Esophagus squamous epithelium (tissue), 5 donors: ENCODE results near the gene SSH2. TPM values are rescaled to one million over a fixed set of nuclear protein-coding genes. Genes with fewer than 3 reads are reported as not detected.

Experiments
- DNase-seq: peaks from one replicate; lab custom pipeline; 2025; lab: John Stamatoyannopoulos, UW
- H3K27ac ChIP-seq, 4 donors: fragments of 200-600 bp; sonication (generic); one replicate each; pipeline ENCODE4 v1.5.1; 2016 to 2019; ENCODE audit warnings: mild to moderate bottlenecking in 1 of 4
- H3K27me3 ChIP-seq, 4 donors: fragments of 200-600 bp; sonication (generic); 1 replicate in 3 of 4; 2 replicates in 1 of 4; pipeline versions ENCODE4 v1.5.1 to v1.6.0; 2017 to 2021; ENCODE audit warnings: antibody characterized with exemption in 1 of 4
- H3K36me3 ChIP-seq, 3 donors: fragments of 200-600 bp; sonication (generic); one replicate each; pipeline ENCODE4 v1.5.1; 2016 to 2019
- H3K4me1 ChIP-seq, 3 donors: fragments of 200-600 bp; sonication (generic); one replicate each; pipeline ENCODE4 v1.5.1; 2017 to 2019
- H3K4me3 ChIP-seq, 4 donors: fragments of 200-600 bp; sonication (generic); 1 replicate in 3 of 4; 2 replicates in 1 of 4; pipeline ENCODE4 v1.5.1; 2016 to 2019; ENCODE audit warnings: mild to moderate bottlenecking in 2 of 4, moderate library complexity in 1 of 4
- H3K9me3 ChIP-seq, 3 donors: fragments of 200-600 bp; sonication (generic); one replicate each; pipeline ENCODE4 v1.5.1; 2016 to 2019
- CTCF ChIP-seq, 6 experiments: fragments of 450-650 bp in 4 of 6; fragments of 200-600 bp in 2 of 6; sonication (generic) in 2 of 6; IDR thresholded peaks; one replicate each; pipeline ENCODE4 v1.5.1; 2016 to 2019; ENCODE audit warnings: antibody characterized with exemption in 6 of 6, mild to moderate bottlenecking in 4 of 6, moderate library complexity in 4 of 6
- POLR2A ChIP-seq, 4 donors: fragments of 450-650 bp; IDR thresholded peaks; one replicate each; pipeline ENCODE4 v1.6.1; 2017; ENCODE audit warnings: antibody characterized with exemption in 4 of 4, mild to moderate bottlenecking in 4 of 4, moderate library complexity in 3 of 4
- WGBS, 2 donors: methylation state at CpG; one replicate each; pipeline ENCODE4 v1.1.5; 2018; 5-methylcytosine and 5-hydroxymethylcytosine counted together
- intact Hi-C: fragments of 100-400 bp; cut with DNase I; formaldehyde crosslinking; loops from one replicate; pipeline ENCODE4 v1.15.0; 2022
- total RNA-seq, 4 donors: library from RNA; depleted of rRNA; stranded (reverse); fragments of >200 nt; gene quantifications; one replicate each; pipeline ENCODE4 v1.1.0, GENCODE V29; 2016
- donor health status: DM: yes; HTN: yes; CAD: no.

SSH2 gene
- total RNA-seq: 10 to 100 TPM in 3 of 4 donors, 1 to 10 TPM in 1; 9.4 to 29.4 (median 13.2) TPM

- Histone ChIP-seq H3K27ac (peak within 1 kb of the TSS; percentile 94 to 99 (median 96)), H3K27me3 (no peaks in the 10 kb centered on the region), H3K4me1 (peaks cover 4 to 42% (median 18%) of the 10 kb centered on the region in 3 donors), H3K9me3 (no peaks in the 10 kb centered on the region), H3K36me3 (peaks cover 0 to 3% (median 0%) of the 10 kb centered on the region in 3 donors), H3K4me3 (peak within 1 kb of the TSS; percentile 78 to 99 (median 93))
- DNase-seq: peak; percentile 47
- TF ChIP-seq POLR2A (IDR thresholded peaks at IDR 0.05): peak in 2 of 4 donors; percentile 16 to 73
- TF ChIP-seq CTCF (IDR thresholded peaks at IDR 0.05): peak in 2 of 6 experiments; percentile 9 to 42
- WGBS, 2 donors: 0% methylated on average over 4 to 27 of the region's 71 CpGs
- intact Hi-C loops: loop anchor here (5.0 kb wide), 1 partner anchor 122 kb away; no protein-coding TSS in a partner anchor
These were observed at the start of gene SSH2 for GRCh38 chr17:29929533-29930408. SSH2 (minus strand) TSS chr17:29930228; CDS start chr17:29930000, 228 bp downstream.

GRCh38 chr17:29977836-29978235 lies 47.8 kb upstream of the SSH2 start:
- intact Hi-C loops: no loop called here
- Histone ChIP-seq H3K27me3 (no peaks in the 10 kb centered on the region), H3K36me3 (no peaks in the 10 kb centered on the region), H3K27ac (no peak overlapping the region), H3K4me1 (no peaks in the 10 kb centered on the region), H3K9me3 (no peaks in the 10 kb centered on the region), H3K4me3 (no peak overlapping the region)
- 29% methylated on average over 1 of the region's 1 CpG for WGBS, 2 donors
- no peak for TF ChIP-seq POLR2A (IDR thresholded peaks at IDR 0.05)
- TF ChIP-seq CTCF (IDR thresholded peaks at IDR 0.05): no peak
- no peak for DNase-seq

- 94 to 95% methylated on average over 3 of the region's 3 CpGs for WGBS, 2 donors
- intact Hi-C loops: no loop called here
These were observed 43.0 kb upstream of the SSH2 start for GRCh38 chr17:29973005-29973404.

GRCh38 chr17:29972277-29972676 lies 42.2 kb upstream of the SSH2 start:
- intact Hi-C loops: no loop called here
- TF ChIP-seq CTCF (IDR thresholded peaks at IDR 0.05): no peak
- TF ChIP-seq POLR2A (IDR thresholded peaks at IDR 0.05): no peak
- WGBS, 2 donors: 92% methylated on average over 9 to 10 of the region's 18 CpGs
- Histone ChIP-seq H3K9me3 (no peaks in the 10 kb centered on the region), H3K27ac (no peak overlapping the region), H3K27me3 (no peaks in the 10 kb centered on the region), H3K4me1 (no peaks in the 10 kb centered on the region), H3K36me3 (no peaks in the 10 kb centered on the region), H3K4me3 (no peak overlapping the region)
- no peak for DNase-seq

More at GRCh38 chr17:29973005-29973404, 43.0 kb upstream of the SSH2 start:
- Histone ChIP-seq H3K9me3 (no peaks in the 10 kb centered on the region), H3K4me3 (no peak overlapping the region), H3K36me3 (no peaks in the 10 kb centered on the region), H3K27me3 (no peaks in the 10 kb centered on the region), H3K27ac (no peak overlapping the region), H3K4me1 (no peaks in the 10 kb centered on the region)
- no peak for TF ChIP-seq POLR2A (IDR thresholded peaks at IDR 0.05)
- TF ChIP-seq CTCF (IDR thresholded peaks at IDR 0.05): no peak
- DNase-seq: no peak

GRCh38 chr17:29968271-29968670 lies 38.2 kb upstream of the SSH2 start:
- no peaks in the 10 kb centered on the region for H3K27me3 ChIP-seq

More at GRCh38 chr17:29968271-29968670, 38.2 kb upstream of the SSH2 start:
- intact Hi-C loops: no loop called here
- Histone ChIP-seq H3K9me3 (no peaks in the 10 kb centered on the region), H3K4me3 (no peak overlapping the region), H3K36me3 (no peaks in the 10 kb centered on the region), H3K4me1 (no peaks in the 10 kb centered on the region), H3K27ac (no peak overlapping the region)
- no peak for DNase-seq
- whole genome bisulfite sequencing, 2 donors: 69 to 75% methylated on average over 5 of the region's 5 CpGs
- no peak for TF ChIP-seq CTCF (IDR thresholded peaks at IDR 0.05)
- no peak for TF ChIP-seq POLR2A (IDR thresholded peaks at IDR 0.05)
